A549 (cell line): Measurements from ENCODE around the gene GRHL3. TPM values are rescaled to one million over a fixed set of nuclear protein-coding genes. Genes with fewer than 3 reads are reported as not detected.

Source experiments
- ATAC-seq, 2 experiments: fragments of 200-7000 bp in 1 of 2; fragments of >200 bp in 1 of 2; cut with Nextera tagmentation in 1 of 2; cut with Tn5 transposase in 1 of 2; 3 replicates each; pipeline versions ENCODE4 v1.8.0 to v1.9.1; 2018 to 2020; ENCODE audit warnings: mild to moderate bottlenecking in 1 of 2, moderate library complexity in 1 of 2
- CTCF ChIA-PET: fragments of 300-600 bp; sonication (Branson Sonifier 250); formaldehyde crosslinking; extraction: SDS; loops from one replicate; lab custom pipeline; 2021; ENCODE audit warnings: antibody characterized with exemption, inconsistent platforms; lab: Yijun Ruan, JAX
- POLR2A ChIA-PET: fragments of 350-600 bp; formaldehyde crosslinking; extraction: SDS; loops from one replicate; lab custom pipeline; 2021; ENCODE audit warnings: antibody characterized with exemption, inconsistent platforms; lab: Yijun Ruan, JAX
- DNase-seq, 2 experiments: peaks; one replicate each; pipeline versions ENCODE4 v3.0.0 to v3.0.0-alpha.2; 2011 to 2016; ENCODE audit warnings: low read depth in 1 of 2, low spot score in 1 of 2
- FAIRE-seq: peaks from 2 replicates; lab custom pipeline; 2011; peaks lifted over from hg19 to GRCh38; lab: Jason Lieb, UNC
- H3K27ac ChIP-seq, 2 experiments: fragments of >200 bp; sonication (Bioruptor Twin); formaldehyde crosslinking; 3 replicates each; pipeline ENCODE4 v1.5.1; 2016 to 2017
- H3K4me1 ChIP-seq: fragments of >200 bp; sonication (Bioruptor Twin); formaldehyde crosslinking; 3 replicates; pipeline ENCODE4 v1.6.1; 2016
- H3K4me2 ChIP-seq: fragments of >200 bp; sonication (Bioruptor Twin); formaldehyde crosslinking; 3 replicates; pipeline ENCODE4 v1.6.1; 2016
- H3K4me3 ChIP-seq: fragments of >200 bp; sonication (Bioruptor Twin); formaldehyde crosslinking; 3 replicates; pipeline ENCODE4 v1.5.1; 2016
- H3K9me3 ChIP-seq: fragments of >200 bp; sonication (Bioruptor Twin); formaldehyde crosslinking; 3 replicates; pipeline ENCODE4 v1.6.1; 2016
- BCL3 ChIP-seq: fragments of >200 bp; sonication (Bioruptor Twin); formaldehyde crosslinking; IDR thresholded peaks from 3 replicates; pipeline ENCODE4 v1.6.1; 2016
- CHD2 ChIP-seq: fragments of 150-350 bp; IDR thresholded peaks from 2 replicates; pipeline ENCODE4 v1.6.1; 2014; ENCODE audit warnings: low read length; ENCODE audit not compliant: partially characterized antibody
- ESRRA ChIP-seq: fragments of 150-350 bp; IDR thresholded peaks from 2 replicates; pipeline ENCODE4 v1.6.1; 2014; ENCODE audit warnings: mild to moderate bottlenecking, low read length, borderline replicate concordance
- GATA3 ChIP-seq: IDR thresholded peaks from 2 replicates; pipeline ENCODE4 v1.6.1; 2012; ENCODE audit warnings: borderline replicate concordance
- HMGXB4 ChIP-seq: fragments of 250-450 bp; sonication (Bioruptor Pico); IDR thresholded peaks from 2 replicates; pipeline ENCODE4 v1.5.0; 2021; ENCODE audit warnings: mild to moderate bottlenecking, moderate library complexity, borderline replicate concordance
- HOXB5 ChIP-seq: fragments of 250-450 bp; sonication (Bioruptor Pico); IDR thresholded peaks from 2 replicates; pipeline ENCODE4 v1.5.0; 2020; ENCODE audit warnings: mild to moderate bottlenecking, moderate library complexity
- JUNB ChIP-seq: fragments of >200 bp; sonication (Bioruptor Twin); formaldehyde crosslinking; IDR thresholded peaks from 2 replicates; pipeline ENCODE4 v1.6.1; 2016
- MAFK ChIP-seq: fragments of 450-650 bp; IDR thresholded peaks from 2 replicates; pipeline ENCODE4 v1.6.1; 2014; ENCODE audit not compliant: partially characterized antibody
- NR3C1 ChIP-seq: fragments of >200 bp; sonication (Bioruptor Twin); formaldehyde crosslinking; IDR thresholded peaks from 3 replicates; pipeline ENCODE4 v1.6.1; 2017
- POLR2AphosphoS2 ChIP-seq: conservative IDR thresholded peaks from 2 replicates; pipeline ENCODE4 v1.6.1; 2012; ENCODE audit warnings: low read length, improper control_type of control experiment, inconsistent platforms
- RAD21 ChIP-seq, 2 experiments: fragments of >200 bp in 1 of 2; sonication (Bioruptor Twin) in 1 of 2; formaldehyde crosslinking in 1 of 2; IDR thresholded peaks in 1 of 2; conservative IDR thresholded peaks in 1 of 2; 2 replicates in 1 of 2; 3 replicates in 1 of 2; pipeline ENCODE4 v1.6.1; 2012 to 2018; ENCODE audit warnings: inconsistent platforms in 1 of 2
- RARB ChIP-seq: fragments of 250-450 bp; sonication (Bioruptor Pico); IDR thresholded peaks from 2 replicates; pipeline ENCODE4 v1.8.0; 2021; ENCODE audit warnings: mild to moderate bottlenecking, moderate library complexity
- RCOR1 ChIP-seq: fragments of 150-350 bp; IDR thresholded peaks from 2 replicates; pipeline ENCODE4 v1.6.1; 2014; ENCODE audit warnings: antibody characterized with exemption, low read length, low read depth
- REST ChIP-seq: fragments of 200-600 bp; sonication (generic); IDR thresholded peaks from 2 replicates; pipeline ENCODE4 v1.6.1; 2016; ENCODE audit warnings: antibody characterized with exemption, mild to moderate bottlenecking, moderate library complexity
- RFX5 ChIP-seq: fragments of 450-650 bp; IDR thresholded peaks from 2 replicates; pipeline ENCODE4 v1.7.1; 2014; ENCODE audit warnings: antibody characterized with exemption, mild to moderate bottlenecking, moderate library complexity
- SMC3 ChIP-seq: fragments of >200 bp; sonication (Bioruptor Twin); formaldehyde crosslinking; IDR thresholded peaks from 3 replicates; pipeline ENCODE4 v1.6.1; 2018; ENCODE audit warnings: inconsistent platforms
- SREBF2 ChIP-seq: fragments of 450-650 bp; IDR thresholded peaks from 2 replicates; pipeline ENCODE4 v1.6.1; 2014; ENCODE audit warnings: mild to moderate bottlenecking, moderate library complexity
- ZSCAN20 ChIP-seq: fragments of 250-450 bp; sonication (Bioruptor Pico); IDR thresholded peaks from 2 replicates; pipeline ENCODE4 v1.8.0; 2022; ENCODE audit warnings: mild to moderate bottlenecking, moderate library complexity
- WGBS: methylation state at CpG from one replicate; pipeline ENCODE4 v1.1.6; 2017; ENCODE audit errors: missing lambda C conversion rate; 5-methylcytosine and 5-hydroxymethylcytosine counted together
- polyA plus RNA-seq, 4 experiments: library from polyadenylated mRNA; depleted of rRNA in 3 of 4; stranded (reverse); fragments of >200 nt; fragmentation: RNase III in 1 of 4; extraction: RNeasy Plus Mini Kit Qiagen cat#74134 plus additional on column Dnase treatment in 1 of 4; gene quantifications; 2 replicates in 3 of 4; 3 replicates in 1 of 4; pipeline ENCODE4 v1.2.3, GENCODE V29; 2011 to 2017
- TF ChIP-seq, protein P1 (sequence below): IDR thresholded peaks from 2 replicates; pipeline ENCODE4 v1.6.1; 2012; ENCODE audit warnings: low read depth, borderline replicate concordance

GRHL3 gene
- polyA plus RNA-seq, 2 of the 4 experiments (the other 2 are of a cell fraction), result 0.58 to 1.6 TPM

DNA sequence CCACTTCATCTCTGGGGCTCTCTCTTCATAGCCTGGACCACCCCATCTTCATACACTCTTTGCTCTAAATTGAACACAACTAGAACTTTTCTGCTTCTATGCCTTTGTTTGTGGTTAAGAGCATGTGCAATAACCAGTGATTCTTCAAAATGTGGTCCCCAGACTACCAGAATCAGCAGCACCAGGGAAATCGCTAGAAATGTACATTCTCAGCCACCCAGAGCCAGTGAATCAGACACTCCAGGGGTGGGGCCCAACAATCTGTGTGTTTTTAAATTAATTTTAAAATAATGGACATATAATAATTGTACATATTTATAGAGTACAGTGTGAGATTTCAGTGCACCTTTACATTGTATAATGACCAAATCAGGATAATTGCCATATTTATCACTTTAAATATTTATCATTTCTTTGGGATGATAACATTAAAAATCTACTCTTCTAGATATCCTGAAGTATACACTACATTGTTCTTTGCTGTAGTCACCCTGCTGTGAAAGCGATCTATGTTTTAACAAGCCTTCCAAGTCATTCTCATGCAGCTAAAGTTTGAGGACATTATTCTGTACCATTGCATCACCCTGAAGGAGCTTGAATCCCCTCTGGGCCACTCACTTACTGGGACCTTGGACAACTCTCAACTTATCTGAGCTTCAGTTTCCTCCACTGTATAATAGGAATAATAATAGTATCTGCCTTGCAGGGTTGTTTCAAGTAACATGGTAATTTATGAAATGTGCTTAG lies 10.8 kb downstream of the GRHL3 start:
- Histone ChIP-seq H3K4me1 (no peaks in the 10 kb centered on the region), H3K4me3 (no peak overlapping the region), H3K27ac (no peak overlapping the region), H3K9me3 (no peaks in the 10 kb centered on the region), H3K4me2 (no peak overlapping the region)
- TF ChIP-seq ZSCAN20 (no peak), HMGXB4 (CRISPR knock-in tag) (no peak), BCL3 (no peak), HOXB5 (CRISPR knock-in tag) (no peak), SREBF2 (no peak), NR3C1 (no peak), SMC3 (no peak), ESRRA (no peak), REST (no peak), RARB (CRISPR knock-in tag) (no peak)
- TF ChIP-seq, protein P1, sequence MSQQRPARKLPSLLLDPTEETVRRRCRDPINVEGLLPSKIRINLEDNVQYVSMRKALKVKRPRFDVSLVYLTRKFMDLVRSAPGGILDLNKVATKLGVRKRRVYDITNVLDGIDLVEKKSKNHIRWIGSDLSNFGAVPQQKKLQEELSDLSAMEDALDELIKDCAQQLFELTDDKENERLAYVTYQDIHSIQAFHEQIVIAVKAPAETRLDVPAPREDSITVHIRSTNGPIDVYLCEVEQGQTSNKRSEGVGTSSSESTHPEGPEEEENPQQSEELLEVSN, result no peak
- DNase-seq (no peak), ATAC-seq (no peak), FAIRE-seq (no peak)
- WGBS, result 85% methylated on average over 2 of the region's 2 CpGs
- ChIA-PET CTCF (interaction anchor here (0.6 to 2.2 kb wide), 2 partner anchors 61 to 128 kb away, joined by 3 to 7 read pairs; no protein-coding TSS in a partner anchor), POLR2A (no interaction called here)

- Histone ChIP-seq H3K4me1 (no peaks in the 10 kb centered on the region), H3K4me3 (no peak overlapping the region)
- WGBS, result 66% methylated on average over 7 of the region's 7 CpGs
- TF ChIP-seq RFX5, result no peak
- TF ChIP-seq CHD2, result no peak
- no peak for TF ChIP-seq RAD21 (conservative IDR thresholded peaks at IDR 0.05 in 1 of 2, IDR thresholded peaks at IDR 0.05 in 1 of 2)
- TF ChIP-seq MAFK, result no peak
- TF ChIP-seq JUNB, result no peak
- no peak for TF ChIP-seq RCOR1
- no peak for TF ChIP-seq GATA3
- TF ChIP-seq HMGXB4 (CRISPR knock-in tag), result no peak
- TF ChIP-seq POLR2AphosphoS2, result no peak
- TF ChIP-seq RARB (CRISPR knock-in tag), result no peak
- TF ChIP-seq, all 56 proteins: peak for 0
- DNase-seq (no peak), ATAC-seq (no peak), FAIRE-seq (no peak)
- H3K9me3 ChIP-seq, result no peaks in the 10 kb centered on the region
- H3K27ac ChIP-seq, result no peak overlapping the region
- ChIA-PET POLR2A (no interaction called here), CTCF (interaction anchor here (2.2 kb wide), 1 partner anchor 131 kb away, joined by 7 read pairs; no protein-coding TSS in a partner anchor)
- no peak overlapping the region for H3K4me2 ChIP-seq
These were observed 13.0 kb downstream of the GRHL3 start for GRCh38 chr1:24331961-24332673.
